ENCODE measurements around the gene STK32C.

The STK32C gene

DNA sequence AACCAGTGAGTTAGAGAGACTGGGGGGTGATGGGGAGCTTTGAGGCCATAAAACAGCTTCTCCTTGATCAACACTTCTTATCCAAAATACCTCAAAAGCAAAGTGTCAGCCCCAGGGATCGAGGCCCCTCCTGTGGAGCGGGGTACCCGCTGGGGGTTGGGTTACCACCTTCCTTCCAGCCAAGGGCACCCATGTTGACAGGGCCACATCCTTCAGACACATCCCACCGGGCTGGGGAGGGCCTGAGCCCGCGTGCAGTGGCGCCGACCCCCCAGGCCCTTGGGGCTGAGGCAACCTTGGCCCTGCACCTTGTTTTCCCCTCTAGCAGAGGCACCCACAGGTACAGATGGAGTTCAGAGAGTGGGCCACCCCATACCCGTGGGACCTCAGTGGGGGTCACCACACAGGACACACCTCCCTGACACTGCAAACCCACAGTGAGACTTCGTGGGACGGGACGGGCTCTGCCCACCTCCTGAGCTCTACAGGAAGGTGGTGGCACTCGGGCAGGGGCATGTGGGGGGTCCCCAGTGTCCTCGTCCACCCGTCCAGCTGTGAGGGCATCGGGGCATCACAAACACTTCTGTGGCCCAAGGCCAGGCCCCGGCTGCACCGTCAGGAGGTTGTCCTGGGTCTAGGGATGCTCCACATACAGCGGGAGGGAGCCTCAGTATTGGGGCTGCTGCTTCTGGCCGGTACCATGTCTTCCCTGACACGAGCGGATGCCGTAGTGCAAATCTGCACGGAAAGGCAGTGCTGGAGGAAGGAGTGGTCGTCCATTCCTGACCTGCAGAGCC is 110.3 kb downstream of the STK32C start:
- no peak overlapping the region for H3K27ac ChIP-seq (replicated peaks)
- H3K27me3 ChIP-seq (ENCODE audit: insufficient read depth, poor library complexity, severe bottlenecking) = no peaks in the 10 kb centered on the region
- DNase-seq (ENCODE audit: low read depth in 1 of 2, low spot score in 1 of 2) = no peak
- no peak overlapping the region for H3K4me3 ChIP-seq (replicated peaks; ENCODE audit: insufficient read depth, low read length)
- TF ChIP-seq, protein P1, sequence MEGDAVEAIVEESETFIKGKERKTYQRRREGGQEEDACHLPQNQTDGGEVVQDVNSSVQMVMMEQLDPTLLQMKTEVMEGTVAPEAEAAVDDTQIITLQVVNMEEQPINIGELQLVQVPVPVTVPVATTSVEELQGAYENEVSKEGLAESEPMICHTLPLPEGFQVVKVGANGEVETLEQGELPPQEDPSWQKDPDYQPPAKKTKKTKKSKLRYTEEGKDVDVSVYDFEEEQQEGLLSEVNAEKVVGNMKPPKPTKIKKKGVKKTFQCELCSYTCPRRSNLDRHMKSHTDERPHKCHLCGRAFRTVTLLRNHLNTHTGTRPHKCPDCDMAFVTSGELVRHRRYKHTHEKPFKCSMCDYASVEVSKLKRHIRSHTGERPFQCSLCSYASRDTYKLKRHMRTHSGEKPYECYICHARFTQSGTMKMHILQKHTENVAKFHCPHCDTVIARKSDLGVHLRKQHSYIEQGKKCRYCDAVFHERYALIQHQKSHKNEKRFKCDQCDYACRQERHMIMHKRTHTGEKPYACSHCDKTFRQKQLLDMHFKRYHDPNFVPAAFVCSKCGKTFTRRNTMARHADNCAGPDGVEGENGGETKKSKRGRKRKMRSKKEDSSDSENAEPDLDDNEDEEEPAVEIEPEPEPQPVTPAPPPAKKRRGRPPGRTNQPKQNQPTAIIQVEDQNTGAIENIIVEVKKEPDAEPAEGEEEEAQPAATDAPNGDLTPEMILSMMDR (IDR thresholded peaks at IDR 0.05; ENCODE audit: insufficient read depth, low read length) = no peak
- TF ChIP-seq SPI1 (IDR thresholded peaks at IDR 0.05; ENCODE audit: borderline replicate concordance, low read depth) (no peak), POLR2AphosphoS5 (IDR thresholded peaks at IDR 0.05; ENCODE audit: low read depth) (no peak)

- H3K27me3 ChIP-seq (ENCODE audit: insufficient read depth, poor library complexity, severe bottlenecking) = no peaks in the 10 kb centered on the region
- DNase-seq (ENCODE audit: low read depth in 1 of 2, low spot score in 1 of 2) = no peak
- H3K4me3 ChIP-seq (replicated peaks; ENCODE audit: insufficient read depth, low read length) = no peak overlapping the region
- TF ChIP-seq POLR2AphosphoS5 (IDR thresholded peaks at IDR 0.05; ENCODE audit: low read depth) (no peak), SPI1 (IDR thresholded peaks at IDR 0.05; ENCODE audit: borderline replicate concordance, low read depth) (no peak), GABPA (IDR thresholded peaks at IDR 0.05; ENCODE audit: low read depth) (no peak), REST (IDR thresholded peaks at IDR 0.05; ENCODE audit: insufficient replicate concordance, low read depth) (no peak)
- TF ChIP-seq, protein P1 (IDR thresholded peaks at IDR 0.05; ENCODE audit: insufficient read depth, low read length) = no peak
- H3K27ac ChIP-seq (replicated peaks) = no peak overlapping the region
Observed at GRCh38 chr10:132196178-132197113, 111.3 kb downstream of the STK32C start.

DNA sequence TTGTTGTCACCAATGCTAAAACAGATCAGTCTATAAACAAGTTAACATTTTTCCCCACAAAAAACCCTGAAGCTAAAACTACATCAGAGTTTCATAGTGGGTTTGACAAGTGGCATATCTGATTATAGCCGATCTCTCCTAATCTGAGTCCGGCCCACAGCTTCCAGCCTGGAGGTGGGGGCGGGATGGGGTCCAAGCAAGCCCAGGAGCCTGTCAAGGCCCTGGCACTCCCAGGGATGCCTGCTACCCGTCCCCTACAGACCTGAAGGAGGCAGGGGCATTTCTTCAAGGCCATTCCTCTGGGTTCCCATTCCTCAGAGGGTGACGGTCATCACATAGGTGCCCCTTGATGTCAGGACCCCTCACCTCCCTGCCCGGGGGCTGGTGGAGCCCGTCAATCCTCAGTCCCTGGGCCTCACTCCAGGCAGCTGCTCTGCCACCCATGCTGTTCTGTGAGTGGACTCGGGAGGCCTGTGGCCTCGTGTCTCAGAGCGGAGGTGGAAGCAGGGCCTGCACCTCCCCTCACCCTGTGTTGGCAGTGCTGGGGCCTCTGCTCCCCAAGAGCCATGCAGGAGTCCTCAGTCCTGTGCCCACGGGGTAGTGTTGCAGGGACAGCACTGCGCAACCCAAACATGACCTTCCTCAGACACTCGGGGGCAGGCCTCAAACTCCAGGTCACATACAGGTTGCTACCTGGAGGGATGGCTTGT is 112.2 kb downstream of the STK32C start:
- H3K27me3 ChIP-seq (ENCODE audit: insufficient read depth, poor library complexity, severe bottlenecking) = no peaks in the 10 kb centered on the region
- no peak overlapping the region for H3K4me3 ChIP-seq (replicated peaks; ENCODE audit: insufficient read depth, low read length)
- no peak overlapping the region for H3K27ac ChIP-seq (replicated peaks)
- DNase-seq (ENCODE audit: low read depth in 1 of 2, low spot score in 1 of 2) = no peak
- TF ChIP-seq, protein P1 (IDR thresholded peaks at IDR 0.05; ENCODE audit: insufficient read depth, low read length) = no peak
- TF ChIP-seq SPI1 (IDR thresholded peaks at IDR 0.05; ENCODE audit: borderline replicate concordance, low read depth) (no peak), REST (IDR thresholded peaks at IDR 0.05; ENCODE audit: insufficient replicate concordance, low read depth) (no peak), GABPA (IDR thresholded peaks at IDR 0.05; ENCODE audit: low read depth) (no peak), POLR2AphosphoS5 (IDR thresholded peaks at IDR 0.05; ENCODE audit: low read depth) (no peak)
